ENCODE results near the gene SOAT2.
A peak's percentile ranks its signal among the peaks of the same experiment; 100 is the strongest.

DNA sequence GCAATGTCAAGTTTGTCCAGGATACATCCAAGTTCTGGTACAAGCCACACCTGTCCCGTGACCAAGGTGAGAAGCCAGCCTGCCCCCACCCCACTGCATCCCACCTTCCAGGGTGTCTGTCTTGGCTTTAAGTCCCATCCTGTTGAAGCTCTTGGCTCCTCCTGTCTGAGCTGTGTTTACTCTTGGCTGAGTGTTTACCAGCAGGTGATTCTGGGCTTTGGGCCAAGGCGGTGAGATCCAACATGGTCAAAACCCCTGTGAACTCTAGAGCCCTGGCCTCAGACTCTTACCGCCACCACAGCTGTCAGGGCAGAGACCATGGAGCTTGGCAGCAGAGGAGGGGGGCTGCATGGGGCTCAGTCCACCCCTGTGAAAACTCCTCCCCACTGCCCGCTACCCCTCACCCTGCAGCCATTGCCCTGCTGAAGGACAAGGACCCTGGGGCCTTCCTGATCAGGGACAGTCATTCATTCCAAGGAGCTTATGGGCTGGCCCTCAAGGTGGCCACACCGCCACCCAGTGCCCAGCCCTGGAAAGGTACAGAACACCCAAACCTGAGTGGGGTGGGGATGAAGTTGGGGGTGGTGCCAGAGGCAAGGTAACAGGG, 41.8 kb upstream of the SOAT2 start:
- no peak for TF ChIP-seq EZH2 (IDR thresholded peaks at IDR 0.05; ENCODE audit: low read length)
- TF ChIP-seq CTCF (optimal IDR thresholded peaks at IDR 0.05 in 1 of 3, IDR thresholded peaks at IDR 0.05 in 1 of 3, conservative IDR thresholded peaks at IDR 0.05 in 1 of 3; ENCODE audit: extremely low read depth in 1 of 3, insufficient read depth in 2 of 3, low read length in 3 of 3), result peak in 2 of 3 experiments; percentile 39

All from keratinocyte (primary cell).